GOT3 (cell line): ENCODE results near the gene SGMS1.
"Not testable (repeated sequence)": the region's sequence is repeated elsewhere in the genome, so short reads cannot be mapped to it uniquely, and the experiment has no call there.

Experiments used
- DNase-seq: peaks from one replicate; lab custom pipeline; 2025; ENCODE audit warnings: mixed read lengths; lab: John Stamatoyannopoulos, UW

The SGMS1 gene

DNA sequence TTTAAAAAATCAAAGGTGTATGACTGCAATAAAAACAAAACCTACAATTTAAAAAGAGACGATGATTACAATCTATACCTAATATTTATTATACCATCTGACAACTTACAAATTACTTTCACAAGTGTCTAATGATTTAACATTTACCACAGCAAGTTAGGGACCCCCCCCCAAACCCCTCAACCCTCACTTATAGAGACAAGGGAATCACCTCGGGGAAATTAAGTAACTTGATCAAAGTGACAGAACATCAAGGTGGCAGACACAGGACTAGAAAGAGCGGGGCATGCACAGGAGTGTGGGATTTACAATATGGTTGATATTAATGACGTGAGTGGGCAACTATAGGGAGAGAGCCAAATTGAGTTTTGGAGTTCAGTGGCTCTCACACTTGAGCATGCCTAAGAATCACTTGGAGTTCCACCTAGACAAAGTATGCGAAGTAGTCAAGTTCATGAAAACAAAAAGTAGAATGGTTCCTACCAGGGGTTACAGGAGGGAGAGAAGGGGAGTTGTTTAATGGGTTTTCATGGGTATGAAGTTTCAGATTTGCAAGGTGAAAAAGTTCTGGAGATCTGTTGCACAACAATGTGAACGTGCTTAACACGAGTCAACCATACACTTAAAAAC is 43.4 kb downstream of the SGMS1 start:
- no peak for DNase-seq

- no peak for DNase-seq
Measured at GRCh38 chr10:50579491-50580261, 44.1 kb downstream of the SGMS1 start.

- no peak for DNase-seq
Measured at GRCh38 chr10:50578949-50579348, 44.8 kb downstream of the SGMS1 start.

GRCh38 chr10:50577681-50578350 is 45.9 kb downstream of the SGMS1 start:
- DNase-seq = no peak

GRCh38 chr10:50577010-50577409 is 46.7 kb downstream of the SGMS1 start:
- no peak for DNase-seq

- no peak for DNase-seq
Measured at GRCh38 chr10:50576245-50576815, 47.4 kb downstream of the SGMS1 start.

DNA sequence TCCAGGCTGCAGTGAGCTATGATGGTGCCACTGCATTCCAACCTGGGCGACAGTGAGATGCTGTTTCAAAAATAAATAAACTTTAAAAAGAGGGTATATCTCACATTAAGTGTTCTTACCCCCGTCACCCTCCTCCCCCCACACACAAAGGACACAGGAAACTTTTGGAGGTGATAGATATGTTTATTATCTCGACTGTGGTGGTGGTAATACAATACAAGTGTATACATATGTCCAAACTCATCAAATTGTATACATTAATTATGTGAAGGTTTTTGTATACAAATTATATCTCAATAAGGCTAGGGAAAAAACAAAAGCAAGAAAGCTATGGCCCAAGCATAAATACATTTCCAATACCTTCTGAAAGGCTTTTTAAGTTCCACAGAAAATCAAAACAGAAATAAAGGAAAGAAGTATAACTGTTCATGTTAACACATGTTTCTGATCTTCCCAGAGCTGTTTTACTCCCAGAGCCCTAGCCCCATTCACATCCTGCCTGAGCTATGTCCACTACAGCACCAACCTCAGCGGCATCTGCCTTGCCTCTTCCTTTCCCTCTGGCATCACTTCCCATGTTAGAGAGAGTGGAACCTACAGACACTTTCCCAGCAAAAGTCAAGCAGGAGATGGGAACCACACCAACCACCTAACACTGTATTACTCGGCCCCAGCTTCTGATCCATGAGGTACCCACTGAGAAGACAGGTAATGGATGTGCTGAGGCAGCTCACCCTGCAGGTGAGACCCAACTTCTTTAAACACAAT is 48.1 kb downstream of the SGMS1 start:
- DNase-seq = no peak

DNA sequence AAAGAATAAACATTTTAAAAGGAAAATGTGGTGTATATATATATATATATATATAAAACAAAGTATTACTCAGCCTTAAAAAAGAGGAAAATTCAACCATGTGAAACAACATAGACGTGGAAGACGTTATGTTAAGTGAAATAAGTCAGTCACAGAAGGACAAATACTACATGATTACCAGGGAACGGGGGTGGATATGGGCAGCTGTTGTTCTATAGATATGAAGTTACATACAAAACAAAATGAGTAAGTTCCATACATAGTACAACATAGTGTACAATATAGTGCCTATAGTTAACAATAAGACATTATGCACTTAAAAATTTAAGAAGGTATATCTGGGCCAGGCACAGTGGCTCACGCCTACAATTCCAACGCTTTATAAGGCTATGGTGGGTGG is 48.8 kb downstream of the SGMS1 start:
- no peak for DNase-seq

- no peak for DNase-seq
Measured at GRCh38 chr10:50574305-50574704, 49.5 kb downstream of the SGMS1 start.

DNA sequence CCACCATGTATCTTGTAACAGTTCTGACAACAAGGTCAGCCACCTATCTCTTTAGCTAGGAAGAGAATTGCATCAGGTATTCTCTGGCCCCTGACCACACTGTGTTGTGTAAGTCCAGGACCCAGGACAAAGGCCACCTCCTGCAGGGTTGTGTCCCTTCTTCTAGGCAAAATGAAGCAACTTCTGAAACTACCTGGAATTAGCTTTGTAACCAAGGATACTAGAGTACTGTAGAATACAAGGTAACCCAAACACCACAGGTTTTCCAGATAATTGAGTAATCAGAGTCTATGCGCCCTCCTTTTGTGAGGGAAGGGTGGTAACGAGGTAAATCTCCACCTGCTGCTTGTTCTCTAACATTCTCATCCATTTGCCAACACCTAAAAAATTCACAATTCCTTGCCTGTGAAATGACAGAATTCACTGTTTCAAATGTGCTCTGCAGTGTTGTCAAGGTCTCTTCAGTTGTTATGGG is 51.7 kb downstream of the SGMS1 start:
- no peak for DNase-seq

DNA sequence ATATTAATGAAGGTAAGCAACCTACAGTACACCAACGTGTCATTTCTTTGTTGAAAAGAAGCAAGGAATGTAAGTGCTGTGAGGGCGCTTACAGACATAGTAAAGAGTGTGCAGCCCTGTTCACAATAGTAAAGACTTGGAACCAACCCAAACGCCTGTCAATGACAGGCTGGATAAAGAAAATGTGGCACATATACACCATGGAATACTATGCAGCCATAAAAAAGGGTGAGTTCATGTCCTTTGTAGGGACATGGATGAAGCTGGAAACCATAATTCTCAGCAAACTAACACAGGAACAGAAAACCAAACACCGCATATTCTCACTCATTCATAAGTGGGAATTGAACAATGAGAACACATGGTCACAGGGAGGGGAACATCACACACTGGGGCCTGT is 55.0 kb downstream of the SGMS1 start:
- not testable (repeated sequence) for DNase-seq

- DNase-seq = no peak
Measured at GRCh38 chr10:50567384-50567783, 56.4 kb downstream of the SGMS1 start.

- DNase-seq = no peak
Measured at GRCh38 chr10:50566150-50566549, 57.6 kb downstream of the SGMS1 start.

GRCh38 chr10:50565301-50566083 is 58.3 kb downstream of the SGMS1 start:
- no peak for DNase-seq

DNA sequence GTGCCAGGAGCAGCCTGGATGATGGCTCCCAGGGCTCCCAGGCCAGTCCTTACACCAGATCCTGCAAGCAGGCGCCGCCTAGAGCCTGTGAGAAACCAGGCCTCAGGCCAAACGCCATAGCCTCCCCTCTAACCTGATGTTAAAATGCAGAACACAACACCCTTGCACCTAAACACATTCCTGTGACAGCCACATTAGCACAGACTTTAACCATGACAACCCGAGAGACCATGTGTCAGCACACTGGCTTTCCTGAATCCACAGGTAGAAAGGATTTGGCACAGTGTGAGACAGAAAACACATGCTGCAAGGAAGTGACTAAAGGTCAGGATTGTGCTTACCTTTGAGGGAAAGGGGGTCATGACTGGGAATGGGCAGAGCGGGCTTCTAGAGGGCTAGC is 59.9 kb downstream of the SGMS1 start:
- no peak for DNase-seq

GRCh38 chr10:50561816-50562215 is 61.9 kb downstream of the SGMS1 start:
- DNase-seq = no peak

DNA sequence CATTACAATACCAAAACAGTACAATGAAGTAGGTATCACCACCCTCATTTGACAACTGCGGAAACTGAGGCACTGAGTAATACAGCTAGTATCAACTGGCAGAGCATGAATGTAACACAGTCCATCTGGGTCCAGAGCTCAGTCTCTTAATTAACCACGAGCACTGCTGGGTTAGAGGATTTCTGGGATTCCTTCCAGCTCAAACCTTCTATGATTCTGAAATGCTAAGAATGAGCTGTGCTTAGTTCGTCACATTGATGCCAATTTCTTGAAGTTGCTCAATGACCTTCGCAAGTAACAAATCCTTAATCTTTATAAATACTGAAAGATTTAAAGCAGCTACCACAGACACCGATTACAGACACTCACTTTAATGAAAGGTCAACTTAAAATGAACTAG is 62.5 kb downstream of the SGMS1 start:
- no peak for DNase-seq

DNA sequence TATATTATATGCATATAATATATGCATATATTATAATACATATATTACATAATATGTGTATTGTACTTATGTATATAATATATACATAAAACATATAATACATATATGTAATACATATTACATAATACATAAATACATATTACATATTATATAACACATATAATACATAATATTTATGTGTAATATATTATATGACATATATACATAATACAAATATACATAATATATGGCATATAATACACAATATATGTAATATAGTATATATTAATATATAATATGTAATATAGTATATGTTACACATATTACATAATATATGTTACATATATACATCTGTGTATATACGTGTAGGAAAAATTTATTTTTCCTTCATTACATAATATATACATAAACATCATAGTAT is 63.4 kb downstream of the SGMS1 start:
- DNase-seq = no peak

DNA sequence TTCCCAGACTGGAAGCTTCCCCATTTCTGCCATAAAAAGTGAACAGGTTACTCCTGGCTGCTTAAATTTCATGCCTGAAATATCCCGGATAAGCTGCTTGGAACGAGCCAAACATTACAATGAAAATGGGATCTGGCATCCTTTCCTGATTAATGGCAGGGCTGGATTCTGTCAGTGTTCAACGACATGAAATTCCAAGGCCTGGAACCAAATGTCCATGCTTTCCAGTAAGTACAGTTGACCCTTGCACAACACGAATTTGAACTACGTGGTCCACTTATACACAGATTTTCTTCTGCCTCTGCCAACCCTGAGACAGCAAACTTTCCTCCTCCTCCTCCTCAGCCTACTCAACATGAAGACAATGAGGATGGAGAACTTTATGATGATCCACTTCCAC is 65.4 kb downstream of the SGMS1 start:
- DNase-seq = no peak

GRCh38 chr10:50557130-50557682 is 66.5 kb downstream of the SGMS1 start:
- no peak for DNase-seq
